ENCODE data around the gene C5orf63.

The C5orf63 gene

DNA sequence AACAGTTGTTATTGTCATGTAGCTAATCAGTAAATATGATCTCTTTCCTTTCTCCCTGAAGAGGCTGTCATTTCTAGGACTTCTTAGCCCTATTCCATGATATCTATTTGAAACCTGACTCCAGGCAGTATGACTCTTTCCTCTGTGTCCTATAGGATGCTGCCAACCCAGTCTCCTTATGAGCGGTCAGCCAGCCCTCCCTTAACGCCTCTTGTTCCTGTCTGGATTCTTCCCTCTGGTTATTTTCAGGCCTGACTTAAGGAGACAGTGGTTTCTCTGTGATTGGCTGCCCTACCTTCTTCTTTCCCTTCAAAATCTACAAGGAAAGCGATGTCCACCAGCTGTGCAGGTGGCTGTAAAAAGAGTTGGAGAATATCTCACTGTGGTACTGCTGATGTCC is 19.4 kb upstream of the C5orf63 start:
- Histone ChIP-seq H3K9ac (ENCODE audit: low read length) (no peak overlapping the region), H3K9me3 (ENCODE audit: low read length) (no peaks in the 10 kb centered on the region), H3K27me3 (ENCODE audit: insufficient read depth, low read length) (no peaks in the 10 kb centered on the region), H3F3A (ENCODE audit: insufficient read depth, low read length) (no peaks in the 10 kb centered on the region), H2AFZ (ENCODE audit: low read length) (no peak overlapping the region), H3K4me1 (ENCODE audit: insufficient read depth, low read length, severe bottlenecking) (no peaks in the 10 kb centered on the region), H3K36me3 (ENCODE audit: insufficient read depth, low read length) (no peaks in the 10 kb centered on the region), H4K20me1 (ENCODE audit: insufficient read depth, low read length) (no peaks in the 10 kb centered on the region), H3K4me3 (ENCODE audit: low read depth, low read length, poor library complexity, severe bottlenecking) (no peak overlapping the region), H3K79me2 (ENCODE audit: insufficient read depth, low read length) (no peaks in the 10 kb centered on the region), H3K4me2 (ENCODE audit: low read length) (no peak overlapping the region), H3K27ac (ENCODE audit: low read depth, low read length, poor library complexity, severe bottlenecking) (no peak overlapping the region), H3K9me2 (ENCODE audit: low read depth, low read length) (no peaks in the 10 kb centered on the region)
- TF ChIP-seq, protein P1, sequence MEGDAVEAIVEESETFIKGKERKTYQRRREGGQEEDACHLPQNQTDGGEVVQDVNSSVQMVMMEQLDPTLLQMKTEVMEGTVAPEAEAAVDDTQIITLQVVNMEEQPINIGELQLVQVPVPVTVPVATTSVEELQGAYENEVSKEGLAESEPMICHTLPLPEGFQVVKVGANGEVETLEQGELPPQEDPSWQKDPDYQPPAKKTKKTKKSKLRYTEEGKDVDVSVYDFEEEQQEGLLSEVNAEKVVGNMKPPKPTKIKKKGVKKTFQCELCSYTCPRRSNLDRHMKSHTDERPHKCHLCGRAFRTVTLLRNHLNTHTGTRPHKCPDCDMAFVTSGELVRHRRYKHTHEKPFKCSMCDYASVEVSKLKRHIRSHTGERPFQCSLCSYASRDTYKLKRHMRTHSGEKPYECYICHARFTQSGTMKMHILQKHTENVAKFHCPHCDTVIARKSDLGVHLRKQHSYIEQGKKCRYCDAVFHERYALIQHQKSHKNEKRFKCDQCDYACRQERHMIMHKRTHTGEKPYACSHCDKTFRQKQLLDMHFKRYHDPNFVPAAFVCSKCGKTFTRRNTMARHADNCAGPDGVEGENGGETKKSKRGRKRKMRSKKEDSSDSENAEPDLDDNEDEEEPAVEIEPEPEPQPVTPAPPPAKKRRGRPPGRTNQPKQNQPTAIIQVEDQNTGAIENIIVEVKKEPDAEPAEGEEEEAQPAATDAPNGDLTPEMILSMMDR (IDR thresholded peaks at IDR 0.05; ENCODE audit: low read length), result no peak
- TF ChIP-seq EZH2 (IDR thresholded peaks at IDR 0.05; ENCODE audit: borderline replicate concordance, low read length), result no peak

DNA sequence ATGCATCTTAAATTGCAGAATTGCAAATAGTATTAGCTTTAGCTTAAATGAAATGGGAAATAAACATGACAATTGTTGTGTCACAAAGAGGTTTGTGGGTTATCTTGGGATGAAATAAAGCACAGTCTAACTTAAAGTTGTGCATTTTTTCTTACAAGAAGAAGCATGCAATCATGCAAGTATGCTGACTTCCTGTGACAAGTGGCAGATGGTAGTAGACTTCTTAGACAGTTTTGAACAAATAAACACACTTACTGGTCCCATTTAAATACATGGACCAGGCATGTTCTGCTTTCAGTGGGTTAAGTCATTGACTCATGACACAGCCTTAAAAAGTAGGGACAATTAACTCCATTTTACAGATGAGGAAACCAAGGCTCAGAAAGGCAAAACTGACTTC is 15.9 kb upstream of the C5orf63 start:
- Histone ChIP-seq H3K9ac (ENCODE audit: low read length) (no peak overlapping the region), H3K9me3 (ENCODE audit: low read length) (no peaks in the 10 kb centered on the region), H3K27me3 (ENCODE audit: insufficient read depth, low read length) (no peaks in the 10 kb centered on the region), H3K27ac (ENCODE audit: low read depth, low read length, poor library complexity, severe bottlenecking) (no peak overlapping the region), H4K20me1 (ENCODE audit: insufficient read depth, low read length) (no peaks in the 10 kb centered on the region), H3K4me3 (ENCODE audit: low read depth, low read length, poor library complexity, severe bottlenecking) (no peak overlapping the region), H3K79me2 (ENCODE audit: insufficient read depth, low read length) (no peaks in the 10 kb centered on the region), H3K4me1 (ENCODE audit: insufficient read depth, low read length, severe bottlenecking) (no peaks in the 10 kb centered on the region), H3K9me2 (ENCODE audit: low read depth, low read length) (no peaks in the 10 kb centered on the region), H3F3A (ENCODE audit: insufficient read depth, low read length) (no peaks in the 10 kb centered on the region), H3K36me3 (ENCODE audit: insufficient read depth, low read length) (no peaks in the 10 kb centered on the region), H2AFZ (ENCODE audit: low read length) (no peak overlapping the region), H3K4me2 (ENCODE audit: low read length) (no peak overlapping the region)
- TF ChIP-seq, protein P1 (IDR thresholded peaks at IDR 0.05; ENCODE audit: low read length), result no peak
- TF ChIP-seq EZH2 (IDR thresholded peaks at IDR 0.05; ENCODE audit: borderline replicate concordance, low read length), result no peak

DNA sequence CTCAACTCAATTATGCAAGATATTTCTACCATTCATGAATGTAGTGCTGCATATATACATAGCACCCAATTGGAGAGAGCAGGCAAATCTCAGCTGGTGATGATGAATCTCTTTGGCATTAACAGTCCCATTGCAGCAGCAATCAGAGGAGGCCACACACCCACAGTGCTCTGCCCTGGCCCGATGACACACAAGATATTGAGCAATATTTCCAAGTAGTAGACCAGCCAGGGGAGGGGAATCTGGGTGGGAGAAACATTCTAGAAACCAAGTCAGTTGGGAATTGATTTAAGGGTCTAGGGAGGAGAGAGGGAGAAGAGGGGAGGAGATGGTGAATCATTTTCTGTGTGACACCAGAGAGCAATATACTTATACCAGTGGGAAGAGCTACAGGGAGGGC is 14.9 kb upstream of the C5orf63 start:
- no peak overlapping the region for H3K27ac ChIP-seq (ENCODE audit: low read depth, low read length, poor library complexity, severe bottlenecking)
- TF ChIP-seq, protein P1 (IDR thresholded peaks at IDR 0.05; ENCODE audit: low read length), result no peak
- no peak for TF ChIP-seq EZH2 (IDR thresholded peaks at IDR 0.05; ENCODE audit: borderline replicate concordance, low read length)

More for the DNA sequence above, 14.9 kb upstream of the C5orf63 start:
- Histone ChIP-seq H3K9ac (ENCODE audit: low read length) (no peak overlapping the region), H3K36me3 (ENCODE audit: insufficient read depth, low read length) (no peaks in the 10 kb centered on the region), H3K4me1 (ENCODE audit: insufficient read depth, low read length, severe bottlenecking) (no peaks in the 10 kb centered on the region), H2AFZ (ENCODE audit: low read length) (no peak overlapping the region), H3K4me3 (ENCODE audit: low read depth, low read length, poor library complexity, severe bottlenecking) (no peak overlapping the region), H3K9me2 (ENCODE audit: low read depth, low read length) (no peaks in the 10 kb centered on the region), H3K4me2 (ENCODE audit: low read length) (no peak overlapping the region), H3F3A (ENCODE audit: insufficient read depth, low read length) (no peaks in the 10 kb centered on the region), H3K9me3 (ENCODE audit: low read length) (no peaks in the 10 kb centered on the region), H3K79me2 (ENCODE audit: insufficient read depth, low read length) (no peaks in the 10 kb centered on the region), H4K20me1 (ENCODE audit: insufficient read depth, low read length) (no peaks in the 10 kb centered on the region), H3K27me3 (ENCODE audit: insufficient read depth, low read length) (no peaks in the 10 kb centered on the region)

All from OCI-LY1 (cell line).